Uterus (tissue), 4 donors: ENCODE measurements around the gene TMF1. TPM values are rescaled to one million over a fixed set of nuclear protein-coding genes. Genes with fewer than 3 reads are reported as not detected.

Experiments
- DNase-seq, 2 donors: peaks; one replicate each; pipeline ENCODE4 v3.0.0-alpha.2; 2019 to 2020
- H3K27ac ChIP-seq, 2 donors: fragments of 200-600 bp; sonication (generic); 1 replicate in 1 of 2; 2 replicates in 1 of 2; pipeline ENCODE4 v1.5.1; 2016 to 2018
- H3K27me3 ChIP-seq, 2 donors: fragments of 200-600 bp; sonication (generic); one replicate each; pipeline ENCODE4 v1.5.1; 2018 to 2019; ENCODE audit warnings: control low read depth in 1 of 2
- H3K36me3 ChIP-seq, 2 donors: fragments of 200-600 bp; sonication (generic); one replicate each; pipeline ENCODE4 v1.5.1; 2019; ENCODE audit warnings: control low read depth in 1 of 2
- H3K4me1 ChIP-seq, 2 donors: fragments of 200-600 bp; sonication (generic); one replicate each; pipeline ENCODE4 v1.5.1; 2018 to 2019; ENCODE audit warnings: control low read depth in 1 of 2
- H3K4me3 ChIP-seq, 2 donors: fragments of 200-600 bp; sonication (generic); 1 replicate in 1 of 2; 2 replicates in 1 of 2; pipeline ENCODE4 v1.5.1; 2018 to 2019; ENCODE audit warnings: mild to moderate bottlenecking in 1 of 2
- H3K9me3 ChIP-seq, 2 donors: fragments of 200-600 bp; sonication (generic); one replicate each; pipeline ENCODE4 v1.5.1; 2019; ENCODE audit warnings: control low read depth in 1 of 2
- CTCF ChIP-seq, 4 experiments: fragments of 200-600 bp in 2 of 4; fragments of 450-650 bp in 2 of 4; sonication (generic) in 2 of 4; IDR thresholded peaks; one replicate each; pipeline ENCODE4 v1.5.1; 2016 to 2019; ENCODE audit warnings: antibody characterized with exemption in 4 of 4, mild to moderate bottlenecking in 2 of 4, moderate library complexity in 1 of 4
- POLR2A ChIP-seq, 2 donors: fragments of 450-650 bp; IDR thresholded peaks; one replicate each; pipeline ENCODE4 v1.6.1; 2016; ENCODE audit warnings: antibody characterized with exemption in 2 of 2, mild to moderate bottlenecking in 1 of 2, moderate library complexity in 1 of 2
- intact Hi-C: fragments of 100-400 bp; cut with DNase I; formaldehyde crosslinking; loops from one replicate; pipeline ENCODE4 v1.15.1; 2023; ENCODE audit warnings: low total_unique reads
- total RNA-seq, 4 donors: library from RNA; depleted of rRNA in 3 of 4; stranded (reverse); fragments of >200 nt in 3 of 4; gene quantifications; one replicate each; pipeline versions ENCODE4 v1.1.0 to v1.2.4, GENCODE V29; 2014 to 2023
- donor health status: DM: yes; HTN: yes; CAD: no.

TMF1 gene
- total RNA-seq, 4 donors from 2014 or later = 24.1 to 69.3 (median 44.9) TPM

GRCh38 chr3:69079269-69080159 is 27.4 kb upstream of the TMF1 start:
- Histone ChIP-seq H3K4me1 (peaks cover 3 to 4% of the 10 kb centered on the region in 2 donors), H3K27ac (peak overlapping the region; percentile 81 to 86), H3K9me3 (no peaks in the 10 kb centered on the region), H3K36me3 (no peaks in the 10 kb centered on the region), H3K27me3 (no peaks in the 10 kb centered on the region), H3K4me3 (peak overlapping the region; percentile 68 to 94)
- DNase-seq = no peak
- TF ChIP-seq POLR2A (IDR thresholded peaks at IDR 0.05) (no peak), CTCF (IDR thresholded peaks at IDR 0.05) (no peak)
- intact Hi-C loops = no loop called here

- Histone ChIP-seq H3K4me1 (peaks cover 0 to 4% of the 10 kb centered on the region in 2 donors), H3K36me3 (no peaks in the 10 kb centered on the region), H3K4me3 (no peak overlapping the region), H3K9me3 (no peaks in the 10 kb centered on the region), H3K27me3 (no peaks in the 10 kb centered on the region), H3K27ac (no peak overlapping the region)
- intact Hi-C loops = no loop called here
- no peak for TF ChIP-seq CTCF (IDR thresholded peaks at IDR 0.05)
- TF ChIP-seq POLR2A (IDR thresholded peaks at IDR 0.05) = no peak
- DNase-seq = no peak
Observed at GRCh38 chr3:69072928-69073327, 20.8 kb upstream of the TMF1 start.

- DNase-seq = no peak
- intact Hi-C loops = no loop called here
- Histone ChIP-seq H3K27ac (no peak overlapping the region), H3K36me3 (no peaks in the 10 kb centered on the region), H3K27me3 (no peaks in the 10 kb centered on the region), H3K9me3 (no peaks in the 10 kb centered on the region), H3K4me3 (no peak overlapping the region), H3K4me1 (no peaks in the 10 kb centered on the region)
- TF ChIP-seq CTCF (IDR thresholded peaks at IDR 0.05) (no peak), POLR2A (IDR thresholded peaks at IDR 0.05) (no peak)
Observed at GRCh38 chr3:69066121-69066520, 14.0 kb upstream of the TMF1 start.

- H3K4me1 ChIP-seq = no peaks in the 10 kb centered on the region
- no peak for TF ChIP-seq CTCF (IDR thresholded peaks at IDR 0.05)
- TF ChIP-seq POLR2A (IDR thresholded peaks at IDR 0.05) = no peak
- no peaks in the 10 kb centered on the region for H3K9me3 ChIP-seq
- DNase-seq = no peak
- H3K27me3 ChIP-seq = no peaks in the 10 kb centered on the region
- no peak overlapping the region for H3K4me3 ChIP-seq
- no peak overlapping the region for H3K27ac ChIP-seq
- intact Hi-C loops = no loop called here
- no peaks in the 10 kb centered on the region for H3K36me3 ChIP-seq
Observed at GRCh38 chr3:69065318-69065964, 13.3 kb upstream of the TMF1 start.

GRCh38 chr3:69063636-69064035 is 11.5 kb upstream of the TMF1 start:
- intact Hi-C loops = no loop called here
- TF ChIP-seq POLR2A (IDR thresholded peaks at IDR 0.05) (no peak), CTCF (IDR thresholded peaks at IDR 0.05) (no peak)
- no peak overlapping the region for H3K4me3 ChIP-seq
- H3K9me3 ChIP-seq = no peaks in the 10 kb centered on the region
- H3K27me3 ChIP-seq = no peaks in the 10 kb centered on the region
- no peak for DNase-seq
- no peak overlapping the region for H3K27ac ChIP-seq
- H3K36me3 ChIP-seq = no peaks in the 10 kb centered on the region
- H3K4me1 ChIP-seq = no peaks in the 10 kb centered on the region
